GM20431 (cell line): Measurements from ENCODE around the gene GALNT12.

Source experiments
- in situ Hi-C: fragments of 300-500 bp; cut with MseI, MboI; formaldehyde crosslinking; loops from one replicate; pipeline ENCODE4 v1.15.0; 2020; ENCODE audit warnings: low sequenced_read_pairs; ENCODE audit not compliant: unreplicated experiment

Gene GALNT12

GRCh38 chr9:98870782-98871557, 63.5 kb downstream of the GALNT12 start:
- in situ Hi-C loops: loop anchor here (25.0 kb wide), 1 partner anchor 266 kb away; no protein-coding TSS in a partner anchor

GRCh38 chr9:98871558-98872065, 64.1 kb downstream of the GALNT12 start:
- in situ Hi-C loops: loop anchor here (25.0 kb wide), 1 partner anchor 266 kb away; no protein-coding TSS in a partner anchor

GRCh38 chr9:98873526-98873925, 66.1 kb downstream of the GALNT12 start:
- in situ Hi-C loops: loop anchor here (25.0 kb wide), 1 partner anchor 264 kb away; no protein-coding TSS in a partner anchor

GRCh38 chr9:98873951-98874371, 66.5 kb downstream of the GALNT12 start:
- in situ Hi-C loops: loop anchor here (25.0 kb wide), 1 partner anchor 263 kb away; no protein-coding TSS in a partner anchor

- in situ Hi-C loops: loop anchor here (25.0 kb wide), 1 partner anchor 263 kb away; no protein-coding TSS in a partner anchor
Observed at GRCh38 chr9:98874721-98875255, 67.3 kb downstream of the GALNT12 start.

GRCh38 chr9:98875536-98875935, 68.1 kb downstream of the GALNT12 start:
- in situ Hi-C loops: no loop called here

GRCh38 chr9:98877311-98877710, 69.8 kb downstream of the GALNT12 start:
- in situ Hi-C loops: no loop called here

GRCh38 chr9:98879094-98879962, 71.9 kb downstream of the GALNT12 start:
- in situ Hi-C loops: no loop called here

- in situ Hi-C loops: no loop called here
Observed at GRCh38 chr9:98879963-98880310, 72.5 kb downstream of the GALNT12 start.

- in situ Hi-C loops: no loop called here
Observed at GRCh38 chr9:98880311-98881015, 73.0 kb downstream of the GALNT12 start.

GRCh38 chr9:98881356-98881755, 73.9 kb downstream of the GALNT12 start:
- in situ Hi-C loops: no loop called here

- in situ Hi-C loops: no loop called here
Observed at GRCh38 chr9:98881836-98882568, 74.5 kb downstream of the GALNT12 start.

GRCh38 chr9:98882569-98882923, 75.1 kb downstream of the GALNT12 start:
- in situ Hi-C loops: no loop called here

GRCh38 chr9:98883276-98883675, 75.8 kb downstream of the GALNT12 start:
- in situ Hi-C loops: no loop called here

- in situ Hi-C loops: no loop called here
Observed at GRCh38 chr9:98884849-98885248, 77.4 kb downstream of the GALNT12 start.

- in situ Hi-C loops: no loop called here
Observed at GRCh38 chr9:98885575-98886295, 78.3 kb downstream of the GALNT12 start.

GRCh38 chr9:98886691-98887229, 79.3 kb downstream of the GALNT12 start:
- in situ Hi-C loops: no loop called here

GRCh38 chr9:98887918-98888510, 80.5 kb downstream of the GALNT12 start:
- in situ Hi-C loops: no loop called here
